K562 (cell line): ENCODE data around the gene ASB15. TPM values are rescaled to one million over a fixed set of nuclear protein-coding genes. Genes with fewer than 3 reads are reported as not detected.
A peak's percentile ranks its signal among the peaks of the same experiment; 100 is the strongest.

Experiments used
- CCNT2 ChIP-seq: IDR thresholded peaks from 2 replicates; pipeline ENCODE4 v1.6.1; 2011; ENCODE audit warnings: borderline replicate concordance, low read depth, mild to moderate bottlenecking, moderate library complexity, mixed read lengths, low read length; ENCODE audit not compliant: insufficient read length; ENCODE audit errors: extremely low read depth
- DPF2 ChIP-seq: fragments of 450-650 bp; IDR thresholded peaks from 2 replicates; pipeline ENCODE4 v1.6.1; 2016
- ERF ChIP-seq: fragments of 450-650 bp; formaldehyde crosslinking; IDR thresholded peaks from 2 replicates; pipeline ENCODE4 v1.4.0; 2020; ENCODE audit warnings: mild to moderate bottlenecking, mixed read lengths
- FOXK2 ChIP-seq, 2 experiments: fragments of 450-650 bp; IDR thresholded peaks in 1 of 2; conservative IDR thresholded peaks in 1 of 2; 2 replicates each; pipeline ENCODE4 v1.6.1; 2016; ENCODE audit warnings: low read depth in 2 of 2, mild to moderate bottlenecking in 1 of 2
- GTF2E2 ChIP-seq: fragments of 200-800 bp; sonication (Bioruptor generic); IDR thresholded peaks from 2 replicates; pipeline ENCODE4 v1.6.1; 2016; ENCODE audit warnings: missing genetic modification characterization, missing compliant biosample characterization
- KAT7 ChIP-seq: sonication (generic); formaldehyde crosslinking; IDR thresholded peaks from 2 replicates; pipeline ENCODE4 v1.8.0; 2022; ENCODE audit warnings: missing genetic modification reagents, mild to moderate bottlenecking, borderline replicate concordance
- KLF13 ChIP-seq: fragments of 450-650 bp; IDR thresholded peaks from 2 replicates; pipeline ENCODE4 v1.6.1; 2016; ENCODE audit warnings: missing genetic modification characterization, low read depth, mild to moderate bottlenecking, missing compliant biosample characterization, moderate library complexity, borderline replicate concordance
- LEF1 ChIP-seq: fragments of 450-650 bp; IDR thresholded peaks from 2 replicates; pipeline ENCODE4 v1.6.1; 2016; ENCODE audit warnings: mild to moderate bottlenecking
- MECOM ChIP-seq: fragments of 250-450 bp; sonication (Bioruptor Pico); IDR thresholded peaks from 2 replicates; pipeline ENCODE4 v1.8.0; 2022; ENCODE audit warnings: inconsistent platforms
- MTA1 ChIP-seq: fragments of 450-650 bp; IDR thresholded peaks from 2 replicates; pipeline ENCODE4 v1.6.1; 2017; ENCODE audit warnings: borderline replicate concordance
- NELFE ChIP-seq: IDR thresholded peaks from 2 replicates; pipeline ENCODE4 v1.6.1; 2011; ENCODE audit warnings: mild to moderate bottlenecking; ENCODE audit not compliant: insufficient read depth, insufficient read length
- RCOR1 ChIP-seq, 2 experiments: IDR thresholded peaks; 2 replicates each; pipeline ENCODE4 v1.6.1; 2012; ENCODE audit warnings: low read depth in 2 of 2, low read length in 2 of 2, borderline replicate concordance in 1 of 2, improper control_type of control experiment in 1 of 2
- SMAD3 ChIP-seq: fragments of 450-650 bp; formaldehyde crosslinking; conservative IDR thresholded peaks from 2 replicates; pipeline ENCODE4 v1.4.0; 2020; ENCODE audit warnings: mild to moderate bottlenecking
- SMARCE1 ChIP-seq: fragments of 450-650 bp; IDR thresholded peaks from 2 replicates; pipeline ENCODE4 v1.7.1; 2016; ENCODE audit warnings: mild to moderate bottlenecking
- TEAD4 ChIP-seq, 2 experiments: sonication (generic) in 1 of 2; formaldehyde crosslinking in 1 of 2; IDR thresholded peaks; 2 replicates each; pipeline versions ENCODE4 v1.6.1 to v1.8.0; 2012 to 2022; ENCODE audit warnings: borderline replicate concordance in 1 of 2, inconsistent platforms in 1 of 2, low read length in 1 of 2, mild to moderate bottlenecking in 1 of 2, missing genetic modification reagents in 1 of 2
- ZNF23 ChIP-seq: fragments of 250-450 bp; sonication (Bioruptor Pico); IDR thresholded peaks from 2 replicates; pipeline ENCODE4 v1.4.0; 2020; ENCODE audit warnings: mild to moderate bottlenecking
- ZNF24 ChIP-seq: fragments of 450-650 bp; IDR thresholded peaks from 2 replicates; pipeline ENCODE4 v1.6.1; 2016
- polyA plus RNA-seq, 8 experiments: library from polyadenylated mRNA; depleted of rRNA in 4 of 8; stranded (reverse) in 5 of 8; unstranded in 3 of 8; fragments of >200 nt; fragmentation: Nextera tagmentation in 2 of 8; fragmentation: Illumina TruSeq in 1 of 8; extraction: Ambion mirVana in 2 of 8; extraction: Trizol in 1 of 8; gene quantifications; 2 replicates each; pipeline versions ENCODE4 v1.2.1 to v1.2.3, GENCODE V29; 2011 to 2014; ENCODE audit warnings: inconsistent platforms in 1 of 8, missing spikeins in 1 of 8
- total RNA-seq, 7 experiments: library from RNA; depleted of rRNA in 6 of 7; stranded (reverse); fragments of >200 nt in 6 of 7; fragmentation: Illumina TruSeq in 2 of 7; extraction: Trizol in 2 of 7; gene quantifications; 2 replicates each; pipeline versions ENCODE4 v1.2.1 to v1.2.3, GENCODE V29; 2011 to 2021; ENCODE audit warnings: low replicate concordance in 1 of 7
- TF ChIP-seq, protein P1 (sequence below): sonication (generic); formaldehyde crosslinking; IDR thresholded peaks from 2 replicates; pipeline ENCODE4 v1.8.1; 2023; ENCODE audit warnings: mild to moderate bottlenecking, missing genetic modification reagents
- TF ChIP-seq, protein P2 (sequence below): fragments of 450-650 bp; IDR thresholded peaks from 2 replicates; pipeline ENCODE4 v1.6.1; 2016
- TF ChIP-seq, protein P3 (sequence below): fragments of 450-650 bp; formaldehyde crosslinking; IDR thresholded peaks from 2 replicates; pipeline ENCODE4 v1.4.0; 2020; ENCODE audit warnings: mild to moderate bottlenecking
- TF ChIP-seq, protein P4 (sequence below): sonication (generic); formaldehyde crosslinking; IDR thresholded peaks from 2 replicates; pipeline ENCODE4 v1.8.1; 2023; ENCODE audit warnings: mild to moderate bottlenecking, missing genetic modification reagents

ASB15 gene
- total and polyA plus RNA-seq, 9 of the 15 experiments (the other 6 are each of a cell fraction or from before 2014, with no cell fraction given) = 0.03 to 0.14 (median 0.04) TPM; not detected in 3

DNA sequence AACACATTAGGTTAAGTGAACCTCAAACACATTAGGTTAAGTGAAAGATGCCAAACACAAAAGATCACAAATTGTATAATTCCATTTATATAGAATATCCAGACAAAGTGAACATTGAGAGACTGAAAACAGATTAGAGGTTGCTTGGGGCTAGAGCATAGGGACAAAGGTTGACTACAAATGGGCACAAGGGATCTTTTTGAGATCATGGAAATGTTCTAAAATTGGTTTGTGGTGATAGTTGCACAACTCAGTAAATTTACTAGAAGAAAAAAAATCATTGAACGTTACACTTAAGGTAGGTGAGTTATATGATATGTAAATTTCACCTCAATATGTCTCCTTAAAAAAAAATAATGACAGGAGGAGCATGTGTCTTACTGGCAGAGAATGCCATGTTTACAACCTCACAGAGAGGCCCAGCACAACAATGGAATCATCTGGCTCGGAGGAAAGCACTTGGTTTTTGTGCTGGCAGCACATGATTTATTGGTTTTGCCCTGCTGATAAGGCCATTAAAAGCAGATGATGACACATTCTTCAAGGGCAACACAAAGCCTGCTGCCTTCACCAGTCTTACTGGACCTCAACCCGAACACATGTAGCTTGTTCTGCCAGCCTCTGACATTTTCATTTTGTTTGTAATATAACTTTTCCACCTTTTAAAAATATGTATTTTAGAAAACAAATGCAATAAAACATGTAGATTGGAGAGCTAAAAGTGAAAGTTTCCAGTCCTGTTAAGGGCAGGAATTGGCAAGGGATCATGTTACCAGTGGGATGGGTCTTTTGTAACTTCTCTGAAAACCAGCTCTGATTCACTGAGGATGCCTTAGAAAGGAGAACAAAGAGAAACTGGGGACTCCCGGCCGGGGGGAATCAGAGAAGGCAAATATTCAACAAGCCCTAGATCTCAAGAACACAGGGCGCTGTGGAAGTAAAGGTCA, 42.1 kb downstream of the ASB15 start (continued):
- TF ChIP-seq, protein P1, sequence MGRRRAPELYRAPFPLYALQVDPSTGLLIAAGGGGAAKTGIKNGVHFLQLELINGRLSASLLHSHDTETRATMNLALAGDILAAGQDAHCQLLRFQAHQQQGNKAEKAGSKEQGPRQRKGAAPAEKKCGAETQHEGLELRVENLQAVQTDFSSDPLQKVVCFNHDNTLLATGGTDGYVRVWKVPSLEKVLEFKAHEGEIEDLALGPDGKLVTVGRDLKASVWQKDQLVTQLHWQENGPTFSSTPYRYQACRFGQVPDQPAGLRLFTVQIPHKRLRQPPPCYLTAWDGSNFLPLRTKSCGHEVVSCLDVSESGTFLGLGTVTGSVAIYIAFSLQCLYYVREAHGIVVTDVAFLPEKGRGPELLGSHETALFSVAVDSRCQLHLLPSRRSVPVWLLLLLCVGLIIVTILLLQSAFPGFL (CRISPR knock-in tag) = no peak
- TF ChIP-seq, protein P2, sequence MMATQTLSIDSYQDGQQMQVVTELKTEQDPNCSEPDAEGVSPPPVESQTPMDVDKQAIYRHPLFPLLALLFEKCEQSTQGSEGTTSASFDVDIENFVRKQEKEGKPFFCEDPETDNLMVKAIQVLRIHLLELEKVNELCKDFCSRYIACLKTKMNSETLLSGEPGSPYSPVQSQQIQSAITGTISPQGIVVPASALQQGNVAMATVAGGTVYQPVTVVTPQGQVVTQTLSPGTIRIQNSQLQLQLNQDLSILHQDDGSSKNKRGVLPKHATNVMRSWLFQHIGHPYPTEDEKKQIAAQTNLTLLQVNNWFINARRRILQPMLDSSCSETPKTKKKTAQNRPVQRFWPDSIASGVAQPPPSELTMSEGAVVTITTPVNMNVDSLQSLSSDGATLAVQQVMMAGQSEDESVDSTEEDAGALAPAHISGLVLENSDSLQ = peak; percentile 96
- TF ChIP-seq KLF13 (tag) = no peak
- TF ChIP-seq MECOM (CRISPR knock-in tag) = 0 out of 2 replicates have a peak, but pooled peaks have one; percentile 15
- TF ChIP-seq RCOR1 (IDR thresholded peaks at IDR 0.05; ENCODE audit: borderline replicate concordance in 1 of 2, low read depth in 2 of 2, low read length in 2 of 2) = peak in 1 of 2 experiments; percentile 73; a peak in 2 of 4 replicates
- TF ChIP-seq MTA1 = peak; percentile 58; the same call in 1 of the 2 replicates
- TF ChIP-seq, protein P3, sequence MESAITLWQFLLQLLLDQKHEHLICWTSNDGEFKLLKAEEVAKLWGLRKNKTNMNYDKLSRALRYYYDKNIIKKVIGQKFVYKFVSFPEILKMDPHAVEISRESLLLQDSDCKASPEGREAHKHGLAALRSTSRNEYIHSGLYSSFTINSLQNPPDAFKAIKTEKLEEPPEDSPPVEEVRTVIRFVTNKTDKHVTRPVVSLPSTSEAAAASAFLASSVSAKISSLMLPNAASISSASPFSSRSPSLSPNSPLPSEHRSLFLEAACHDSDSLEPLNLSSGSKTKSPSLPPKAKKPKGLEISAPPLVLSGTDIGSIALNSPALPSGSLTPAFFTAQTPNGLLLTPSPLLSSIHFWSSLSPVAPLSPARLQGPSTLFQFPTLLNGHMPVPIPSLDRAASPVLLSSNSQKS (CRISPR knock-in tag) = peak; percentile 23; the same call in 1 of the 2 replicates
- peak; percentile 39; the same call in 1 of the 2 replicates for TF ChIP-seq SMAD3 (CRISPR knock-in tag)
- 0 out of 2 replicates have a peak, but pooled peaks have one; percentile 26 for TF ChIP-seq ERF
- peak; percentile 30; the same call in 1 of the 2 replicates for TF ChIP-seq TEAD4 (IDR thresholded peaks at IDR 0.05; ENCODE audit: low read length)
- no peak for TF ChIP-seq TEAD4 (CRISPR knock-in tag; IDR thresholded peaks at IDR 0.05; ENCODE audit: borderline replicate concordance)
- peak; percentile 58; the same call in 1 of the 2 replicates for TF ChIP-seq SMARCE1
- no peak for TF ChIP-seq ZNF24
- TF ChIP-seq GTF2E2 = 0 out of 2 replicates have a peak, but pooled peaks have one; percentile 16
- TF ChIP-seq ZNF23 (CRISPR knock-in tag) = no peak
- peak; percentile 53; the same call in 1 of the 2 replicates for TF ChIP-seq DPF2
- TF ChIP-seq KAT7 = no peak
- TF ChIP-seq FOXK2 (conservative IDR thresholded peaks at IDR 0.05 in 1 of 2, IDR thresholded peaks at IDR 0.05 in 1 of 2; ENCODE audit: low read depth in 2 of 2) = 0 out of 4 replicates have a peak, but pooled peaks have one; percentile 36 to 39
- TF ChIP-seq NELFE = no peak
- TF ChIP-seq CCNT2 = peak; percentile 15
- TF ChIP-seq LEF1 = peak; percentile 50; the same call in 1 of the 2 replicates
- TF ChIP-seq, protein P4, sequence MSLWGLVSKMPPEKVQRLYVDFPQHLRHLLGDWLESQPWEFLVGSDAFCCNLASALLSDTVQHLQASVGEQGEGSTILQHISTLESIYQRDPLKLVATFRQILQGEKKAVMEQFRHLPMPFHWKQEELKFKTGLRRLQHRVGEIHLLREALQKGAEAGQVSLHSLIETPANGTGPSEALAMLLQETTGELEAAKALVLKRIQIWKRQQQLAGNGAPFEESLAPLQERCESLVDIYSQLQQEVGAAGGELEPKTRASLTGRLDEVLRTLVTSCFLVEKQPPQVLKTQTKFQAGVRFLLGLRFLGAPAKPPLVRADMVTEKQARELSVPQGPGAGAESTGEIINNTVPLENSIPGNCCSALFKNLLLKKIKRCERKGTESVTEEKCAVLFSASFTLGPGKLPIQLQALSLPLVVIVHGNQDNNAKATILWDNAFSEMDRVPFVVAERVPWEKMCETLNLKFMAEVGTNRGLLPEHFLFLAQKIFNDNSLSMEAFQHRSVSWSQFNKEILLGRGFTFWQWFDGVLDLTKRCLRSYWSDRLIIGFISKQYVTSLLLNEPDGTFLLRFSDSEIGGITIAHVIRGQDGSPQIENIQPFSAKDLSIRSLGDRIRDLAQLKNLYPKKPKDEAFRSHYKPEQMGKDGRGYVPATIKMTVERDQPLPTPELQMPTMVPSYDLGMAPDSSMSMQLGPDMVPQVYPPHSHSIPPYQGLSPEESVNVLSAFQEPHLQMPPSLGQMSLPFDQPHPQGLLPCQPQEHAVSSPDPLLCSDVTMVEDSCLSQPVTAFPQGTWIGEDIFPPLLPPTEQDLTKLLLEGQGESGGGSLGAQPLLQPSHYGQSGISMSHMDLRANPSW (CRISPR knock-in tag) = no peak
